OCI-LY7 (cell line): Measurements from ENCODE around the gene TSHZ2.

Experiments used
- EZH2phosphoT487 ChIP-seq: fragments of 200-600 bp; sonication (generic); IDR thresholded peaks from 2 replicates; pipeline ENCODE4 v1.6.1; 2018; ENCODE audit warnings: low read depth, borderline replicate concordance, mild to moderate bottlenecking, mixed run types, antibody characterized with exemption, low read length, moderate library complexity, mixed read lengths
- TF ChIP-seq, protein P1 (sequence below): fragments of 200-600 bp; sonication (generic); conservative IDR thresholded peaks from 2 replicates; pipeline ENCODE4 v1.5.1; 2014; ENCODE audit warnings: mild to moderate bottlenecking, antibody characterized with exemption, low read length, moderate library complexity, mixed read lengths

DNA sequence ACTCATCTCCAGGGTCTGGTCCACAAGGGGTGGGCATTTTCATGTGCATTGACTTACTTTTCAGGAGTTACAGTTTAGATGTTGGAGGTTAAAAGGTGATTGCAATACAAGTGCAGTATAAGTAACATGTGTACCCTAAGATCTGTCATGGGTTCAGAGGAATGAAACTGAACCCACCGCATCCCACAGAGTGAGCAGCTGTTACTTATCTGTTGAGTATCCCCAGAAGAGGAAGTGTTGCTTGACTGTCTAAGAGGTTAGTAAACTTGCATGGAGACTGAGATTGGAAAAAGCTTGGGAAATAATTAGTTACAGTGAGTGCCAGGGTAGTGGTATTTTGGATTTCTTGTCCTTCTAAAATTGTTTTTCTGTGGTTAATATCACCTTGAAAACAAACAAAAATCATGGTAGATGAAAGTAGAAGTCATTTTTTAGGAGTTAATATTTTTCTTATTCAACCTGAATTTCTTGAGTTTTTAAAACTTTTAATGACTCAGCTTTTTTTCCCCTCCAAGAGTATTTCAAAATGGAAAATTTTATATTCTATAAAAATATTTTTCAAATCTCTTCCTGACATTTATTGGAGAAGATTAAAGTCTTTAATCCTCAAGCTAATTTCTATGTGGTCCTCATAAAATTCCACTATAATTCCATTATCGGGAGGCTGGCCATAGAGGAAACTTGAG, 315.3 kb downstream of the TSHZ2 start:
- TF ChIP-seq, protein P1, sequence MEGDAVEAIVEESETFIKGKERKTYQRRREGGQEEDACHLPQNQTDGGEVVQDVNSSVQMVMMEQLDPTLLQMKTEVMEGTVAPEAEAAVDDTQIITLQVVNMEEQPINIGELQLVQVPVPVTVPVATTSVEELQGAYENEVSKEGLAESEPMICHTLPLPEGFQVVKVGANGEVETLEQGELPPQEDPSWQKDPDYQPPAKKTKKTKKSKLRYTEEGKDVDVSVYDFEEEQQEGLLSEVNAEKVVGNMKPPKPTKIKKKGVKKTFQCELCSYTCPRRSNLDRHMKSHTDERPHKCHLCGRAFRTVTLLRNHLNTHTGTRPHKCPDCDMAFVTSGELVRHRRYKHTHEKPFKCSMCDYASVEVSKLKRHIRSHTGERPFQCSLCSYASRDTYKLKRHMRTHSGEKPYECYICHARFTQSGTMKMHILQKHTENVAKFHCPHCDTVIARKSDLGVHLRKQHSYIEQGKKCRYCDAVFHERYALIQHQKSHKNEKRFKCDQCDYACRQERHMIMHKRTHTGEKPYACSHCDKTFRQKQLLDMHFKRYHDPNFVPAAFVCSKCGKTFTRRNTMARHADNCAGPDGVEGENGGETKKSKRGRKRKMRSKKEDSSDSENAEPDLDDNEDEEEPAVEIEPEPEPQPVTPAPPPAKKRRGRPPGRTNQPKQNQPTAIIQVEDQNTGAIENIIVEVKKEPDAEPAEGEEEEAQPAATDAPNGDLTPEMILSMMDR: no peak
- TF ChIP-seq EZH2phosphoT487: no peak
